COR-L47 (cell line): ENCODE results near the gene SKI.

ENCODE experiments used
- DNase-seq: peaks from one replicate; lab custom pipeline; 2025; lab: John Stamatoyannopoulos, UW

Gene SKI

DNA sequence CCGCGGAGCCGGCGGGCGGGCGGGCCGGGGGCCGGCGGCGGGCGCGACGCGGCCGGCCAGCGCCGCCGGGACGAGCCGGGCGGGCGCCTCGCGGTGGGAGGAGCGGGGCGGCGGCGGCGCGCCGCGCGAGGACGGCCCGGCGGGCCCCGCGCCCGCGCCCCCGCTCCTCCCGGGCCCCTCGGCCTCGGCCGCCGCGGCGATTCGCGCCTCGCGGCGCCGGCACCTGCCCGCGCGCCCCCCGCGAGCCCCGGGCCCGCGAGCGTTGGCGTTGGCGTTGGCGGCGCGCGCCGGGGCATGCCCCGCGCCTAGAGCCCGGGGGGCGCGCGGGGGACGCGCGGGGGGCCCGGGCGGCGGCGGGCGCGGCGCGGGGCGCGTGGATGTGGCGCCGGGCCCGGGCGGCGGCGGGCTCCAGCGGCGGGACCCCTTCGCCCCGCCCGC is at the start of gene SKI:
Gene SKI (plus strand): TSS at position 163 of the 438 bp plus-strand sequence. CDS start 448 bp downstream, outside the sequence.
- DNase-seq, result no peak

DNA sequence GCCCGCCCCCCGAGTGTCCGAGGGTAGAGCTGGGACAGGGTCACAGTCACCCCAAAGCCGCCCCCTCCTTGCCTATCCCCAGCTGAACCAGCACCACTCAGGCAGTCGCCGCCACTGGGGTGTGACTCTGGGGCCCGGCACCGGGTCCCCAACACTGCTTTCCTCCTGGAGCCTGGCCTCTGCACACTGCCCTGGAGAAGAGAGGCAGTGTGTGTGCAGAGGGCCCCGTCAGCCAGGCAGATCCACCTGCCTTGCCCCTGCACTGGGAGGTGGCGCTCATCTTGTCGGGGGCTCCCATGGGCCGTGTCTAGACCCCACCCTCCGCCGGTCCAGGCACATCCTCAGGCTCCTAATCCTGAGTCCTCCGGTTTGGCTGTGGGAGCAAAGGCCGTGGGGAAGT is 49.2 kb upstream of the SKI start:
- no peak for DNase-seq

DNA sequence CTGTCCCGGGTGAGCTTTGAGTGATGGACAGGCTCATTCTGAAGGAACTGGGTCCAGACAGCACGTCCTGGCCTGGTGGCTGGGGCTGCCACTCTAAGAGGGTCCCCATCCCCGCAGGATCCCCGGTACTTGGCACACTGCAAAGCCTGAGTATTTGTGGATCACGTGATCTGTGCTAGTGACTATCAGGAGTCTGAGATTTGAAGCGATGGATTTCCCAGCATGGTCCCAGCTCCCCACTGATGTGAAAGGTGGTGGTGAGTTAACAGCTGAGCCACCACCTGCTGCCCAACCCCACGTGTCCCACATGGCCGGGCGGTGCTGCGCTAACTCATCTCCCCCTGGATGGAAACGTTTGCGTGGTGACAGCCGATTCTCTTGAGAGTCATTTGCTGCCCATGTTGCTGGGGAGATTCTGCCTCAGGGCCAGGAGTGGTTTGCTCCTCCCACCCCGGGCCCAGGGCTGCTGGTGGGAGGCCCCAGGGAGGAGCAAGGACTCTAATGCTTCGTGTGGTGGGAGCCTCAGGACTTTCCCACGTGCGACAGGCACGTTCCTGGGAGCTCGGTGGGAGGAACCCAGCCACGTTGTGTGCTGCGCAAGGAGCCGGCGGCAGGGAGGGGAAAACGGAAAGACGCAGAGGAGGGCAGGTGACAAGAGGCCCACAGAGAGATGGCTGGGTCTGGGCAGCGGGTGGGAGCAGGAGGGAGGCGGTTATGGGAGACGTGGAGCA is 48.7 kb upstream of the SKI start:
- DNase-seq, result peak; percentile 62

DNA sequence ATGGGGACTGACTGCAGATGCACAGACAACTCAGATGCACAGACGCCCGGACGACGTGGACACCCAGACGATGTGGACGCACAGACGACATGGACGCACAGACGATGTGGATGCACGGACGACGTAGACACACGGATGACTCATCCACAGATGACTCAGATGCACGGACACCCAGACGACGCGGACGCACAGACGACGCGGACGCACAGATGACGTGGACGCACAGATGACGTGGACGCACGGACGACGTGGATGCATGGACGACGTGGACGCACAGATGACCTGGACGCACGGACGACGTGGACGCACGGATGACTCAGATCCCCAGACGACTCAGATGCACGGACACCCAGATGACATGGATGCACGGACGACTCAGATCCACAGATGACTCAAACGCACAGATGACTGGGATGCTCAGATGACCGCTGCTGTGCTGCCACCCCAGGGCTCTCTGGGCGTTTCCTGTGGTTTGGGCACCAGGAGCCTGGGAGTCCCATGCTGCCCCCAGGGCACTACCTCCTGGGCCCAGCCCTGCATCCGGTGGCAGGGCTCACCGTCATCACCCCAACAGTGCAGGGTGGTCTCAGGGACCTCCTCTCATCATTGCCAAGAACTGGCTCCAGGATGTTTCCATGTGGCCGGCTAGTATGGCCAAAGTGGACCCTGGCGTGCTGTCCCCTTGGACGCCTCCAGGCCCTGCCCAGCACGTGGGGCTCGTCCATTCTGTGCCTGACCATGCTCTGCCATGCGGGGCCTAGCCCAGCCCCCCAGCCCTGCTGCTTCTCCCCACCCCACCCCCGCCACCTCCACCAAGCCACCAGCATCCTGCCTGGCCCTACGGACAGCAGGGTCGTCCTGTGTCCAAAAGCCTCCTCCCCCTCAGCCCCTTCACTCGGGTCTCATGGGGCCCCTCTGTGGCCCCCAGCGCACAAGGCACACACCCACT is 47.5 kb upstream of the SKI start:
- DNase-seq, result no peak

DNA sequence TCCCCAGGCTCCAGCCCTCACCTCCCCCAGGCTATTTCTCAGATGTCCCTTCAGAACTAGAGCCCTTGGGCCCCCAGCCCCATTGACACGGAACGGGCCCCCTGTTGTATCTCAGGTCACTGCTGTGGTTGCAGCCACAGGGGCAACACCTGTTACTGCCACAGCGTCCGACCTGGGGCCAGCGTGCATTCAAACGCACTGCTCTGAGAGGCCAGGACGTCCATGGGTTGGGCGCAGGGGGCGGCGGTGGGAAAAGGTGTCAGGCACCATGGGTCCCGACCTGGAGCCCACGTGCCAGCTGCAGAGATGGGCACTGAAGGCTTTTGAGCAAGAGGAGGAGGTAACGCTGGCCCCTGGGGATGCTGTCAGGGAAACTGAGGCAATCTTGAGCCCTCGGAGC is 46.8 kb upstream of the SKI start:
- no peak for DNase-seq

DNA sequence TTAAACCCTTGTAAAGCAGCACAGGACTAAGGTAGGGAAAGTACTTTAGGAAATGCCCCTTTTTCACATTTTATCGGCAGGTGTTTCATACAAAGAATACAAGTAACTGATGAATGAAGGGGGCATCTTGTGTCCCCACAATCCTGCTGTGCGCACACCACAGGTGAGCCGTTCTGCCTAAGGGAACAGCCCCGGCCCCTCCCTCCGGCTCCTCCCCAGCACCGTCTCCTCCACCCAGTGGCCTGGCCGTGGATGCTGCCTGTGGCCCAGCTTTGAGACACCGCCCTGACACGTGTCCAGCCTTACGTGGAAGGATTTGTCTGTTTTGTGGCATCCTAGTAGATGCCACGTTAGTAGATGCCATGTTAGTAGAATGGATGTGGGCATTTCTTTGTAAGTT is 46.4 kb upstream of the SKI start:
- DNase-seq, result no peak

DNA sequence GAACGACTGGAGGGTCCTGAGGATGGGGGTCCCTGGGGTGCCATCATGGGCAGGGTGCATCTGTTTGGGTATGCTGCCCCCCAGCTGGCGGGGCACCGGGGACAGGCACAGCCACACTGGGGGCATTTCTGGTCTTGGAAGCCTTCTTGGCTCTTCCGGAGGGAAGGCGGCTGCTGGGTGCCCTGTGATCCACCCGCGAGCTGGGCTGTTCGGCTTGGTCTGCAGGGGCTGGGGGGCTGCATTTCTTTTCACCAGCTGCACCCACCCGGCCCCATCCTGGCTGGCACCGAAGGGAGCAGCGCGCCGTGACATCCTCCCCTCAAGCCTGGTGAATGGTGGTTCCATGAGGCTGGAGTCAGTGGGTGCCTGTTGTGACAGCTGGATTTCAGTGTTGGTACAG is 45.7 kb upstream of the SKI start:
- no peak for DNase-seq

DNA sequence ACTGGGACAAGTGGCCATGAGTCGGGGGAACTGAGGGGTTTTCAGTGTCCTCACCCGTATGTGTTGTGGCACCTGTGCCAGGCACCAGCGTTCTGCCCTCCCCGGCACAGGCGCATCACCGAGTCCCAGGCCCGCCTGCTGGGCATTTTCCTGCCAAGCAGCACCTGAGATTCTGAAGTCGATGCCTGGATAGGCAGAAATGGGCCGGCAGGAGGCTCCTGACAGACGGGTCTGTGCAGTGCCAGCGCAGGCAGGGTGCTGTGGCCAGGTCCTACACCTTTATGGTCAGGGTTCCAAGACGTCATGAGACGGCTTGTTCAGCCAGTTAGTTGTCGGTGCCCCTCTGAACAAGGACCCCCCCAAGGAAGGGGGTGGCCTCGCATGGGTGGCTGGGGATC is 44.2 kb upstream of the SKI start:
- no peak for DNase-seq

DNA sequence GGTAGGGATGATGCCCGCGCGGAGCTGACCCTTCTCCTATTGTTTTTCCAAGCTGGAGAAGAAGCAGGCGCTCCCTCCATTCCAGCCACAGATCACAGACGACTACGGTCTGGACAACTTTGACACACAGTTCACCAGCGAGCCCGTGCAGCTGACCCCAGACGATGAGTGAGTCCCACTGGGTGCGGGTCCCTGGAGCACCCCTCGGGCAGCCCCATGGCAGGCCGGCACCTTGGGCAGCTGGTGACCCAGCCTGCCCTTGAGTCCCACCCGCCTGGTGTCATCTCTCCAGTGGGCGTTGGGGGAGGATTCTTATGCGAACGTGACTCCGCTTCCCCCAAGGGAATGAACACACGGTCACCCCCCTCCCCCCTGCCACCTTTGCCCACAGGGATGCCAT is 43.6 kb upstream of the SKI start:
- DNase-seq, result no peak

DNA sequence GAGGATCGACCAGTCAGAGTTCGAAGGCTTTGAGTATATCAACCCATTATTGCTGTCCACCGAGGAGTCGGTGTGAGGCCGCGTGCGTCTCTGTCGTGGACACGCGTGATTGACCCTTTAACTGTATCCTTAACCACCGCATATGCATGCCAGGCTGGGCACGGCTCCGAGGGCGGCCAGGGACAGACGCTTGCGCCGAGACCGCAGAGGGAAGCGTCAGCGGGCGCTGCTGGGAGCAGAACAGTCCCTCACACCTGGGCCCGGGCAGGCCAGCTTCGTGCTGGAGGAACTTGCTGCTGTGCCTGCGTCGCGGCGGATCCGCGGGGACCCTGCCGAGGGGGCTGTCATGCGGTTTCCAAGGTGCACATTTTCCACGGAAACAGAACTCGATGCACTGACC is 43.2 kb upstream of the SKI start:
- DNase-seq, result no peak

DNA sequence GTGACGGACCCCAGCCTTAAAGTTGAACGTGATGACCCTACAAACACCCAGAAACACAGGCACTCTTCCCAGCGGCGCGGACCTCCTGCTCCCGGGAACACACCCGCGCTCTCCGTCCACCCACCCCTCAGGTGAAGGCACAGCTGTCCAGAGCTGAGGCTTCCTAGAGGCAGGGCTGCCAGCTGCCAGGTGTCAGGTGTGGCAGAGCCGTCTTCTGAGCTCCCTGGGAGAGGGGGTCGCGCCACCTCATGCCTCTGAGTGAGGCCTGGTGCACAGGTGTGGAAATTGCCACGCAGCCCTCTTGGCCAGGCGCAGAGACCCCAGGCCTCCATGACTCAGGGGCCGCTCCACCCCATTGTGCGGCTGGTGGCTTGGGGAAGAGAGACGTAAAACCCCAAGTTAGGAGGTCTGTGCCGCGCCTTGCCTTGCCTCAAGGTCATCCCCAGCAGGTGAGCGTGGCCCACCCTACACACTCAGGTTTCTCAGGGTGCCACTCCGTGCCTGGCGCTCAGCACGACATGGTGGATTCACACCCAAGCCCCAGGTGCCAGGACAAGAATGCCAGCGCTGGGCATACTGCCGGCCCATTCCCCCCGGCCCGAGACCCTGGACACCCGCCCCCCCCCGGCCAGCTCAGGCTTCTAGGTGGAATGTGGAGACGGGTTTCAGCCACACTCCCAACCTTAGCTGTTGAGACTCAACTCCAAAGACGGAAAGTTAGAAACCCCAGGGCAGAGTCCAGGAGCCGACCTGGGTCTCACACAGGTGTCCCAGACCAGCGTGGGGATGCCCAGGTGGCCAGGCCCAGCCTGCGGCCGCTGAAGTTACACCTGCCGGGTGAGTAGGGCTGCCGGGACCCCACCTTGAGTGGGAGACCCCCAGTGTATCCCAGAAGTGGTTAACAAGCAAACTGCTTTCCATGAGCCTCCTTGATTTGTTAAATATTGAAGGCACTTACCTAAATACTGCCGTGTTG is 42.0 kb upstream of the SKI start:
- DNase-seq, result no peak

DNA sequence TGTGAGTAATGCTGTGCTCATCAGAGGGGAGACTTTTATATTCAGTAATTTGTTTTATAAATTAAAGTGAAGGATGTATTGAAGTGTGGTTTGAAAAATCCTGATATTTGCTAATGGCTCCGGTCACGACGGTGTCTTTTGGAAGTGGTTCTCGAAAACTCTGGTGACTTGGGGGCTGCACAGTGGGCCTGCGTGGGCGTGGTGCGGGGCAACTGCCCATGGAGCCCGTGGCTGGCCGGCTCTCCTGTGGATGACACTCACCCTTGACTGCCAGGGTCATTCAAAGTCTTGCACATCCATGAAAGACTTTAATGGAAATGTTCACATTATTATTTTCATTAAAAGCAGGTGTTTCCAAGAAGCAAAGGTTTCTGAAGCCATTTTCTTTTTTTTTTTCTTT is 41.2 kb upstream of the SKI start:
- DNase-seq, result no peak

DNA sequence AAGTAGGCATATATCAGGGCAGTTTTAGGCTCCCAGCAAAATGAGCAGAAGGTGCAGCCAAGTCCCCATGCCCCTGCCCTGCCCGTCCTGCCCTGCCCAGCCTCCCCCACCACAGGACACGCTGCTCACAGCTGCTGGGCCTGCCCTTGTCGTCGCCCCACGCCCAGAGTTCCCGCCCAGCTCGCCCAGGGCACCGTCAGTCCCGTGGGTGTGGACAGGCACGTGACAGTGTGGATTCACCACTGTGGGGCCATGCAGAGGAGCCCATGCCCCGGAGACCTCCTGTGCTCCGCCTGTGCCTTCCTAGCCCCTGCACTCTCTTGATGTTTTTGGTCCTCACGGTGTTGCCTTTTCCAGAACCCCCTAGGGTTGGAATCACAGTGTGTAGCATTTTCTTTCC is 40.5 kb upstream of the SKI start:
- DNase-seq, result no peak

DNA sequence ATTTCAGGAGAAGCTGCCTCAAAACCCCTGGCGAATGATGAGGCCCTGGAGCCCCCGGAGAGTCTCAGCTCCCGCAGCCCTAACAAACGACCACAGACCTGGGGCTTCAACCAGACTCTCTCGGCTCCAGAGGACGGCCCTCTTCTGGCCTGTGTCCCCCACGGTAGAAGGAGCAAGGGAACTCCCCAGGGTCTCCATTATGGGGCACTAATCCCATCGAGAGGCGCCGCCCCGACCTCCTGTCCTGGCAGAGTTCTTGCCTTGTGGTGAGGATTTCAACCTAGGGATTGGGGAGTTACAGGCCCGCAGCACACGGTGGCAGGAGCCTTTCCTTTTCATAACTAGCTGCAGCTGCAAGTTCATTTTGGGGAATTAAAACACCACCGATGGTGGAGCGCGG is 39.8 kb upstream of the SKI start:
- no peak for DNase-seq

DNA sequence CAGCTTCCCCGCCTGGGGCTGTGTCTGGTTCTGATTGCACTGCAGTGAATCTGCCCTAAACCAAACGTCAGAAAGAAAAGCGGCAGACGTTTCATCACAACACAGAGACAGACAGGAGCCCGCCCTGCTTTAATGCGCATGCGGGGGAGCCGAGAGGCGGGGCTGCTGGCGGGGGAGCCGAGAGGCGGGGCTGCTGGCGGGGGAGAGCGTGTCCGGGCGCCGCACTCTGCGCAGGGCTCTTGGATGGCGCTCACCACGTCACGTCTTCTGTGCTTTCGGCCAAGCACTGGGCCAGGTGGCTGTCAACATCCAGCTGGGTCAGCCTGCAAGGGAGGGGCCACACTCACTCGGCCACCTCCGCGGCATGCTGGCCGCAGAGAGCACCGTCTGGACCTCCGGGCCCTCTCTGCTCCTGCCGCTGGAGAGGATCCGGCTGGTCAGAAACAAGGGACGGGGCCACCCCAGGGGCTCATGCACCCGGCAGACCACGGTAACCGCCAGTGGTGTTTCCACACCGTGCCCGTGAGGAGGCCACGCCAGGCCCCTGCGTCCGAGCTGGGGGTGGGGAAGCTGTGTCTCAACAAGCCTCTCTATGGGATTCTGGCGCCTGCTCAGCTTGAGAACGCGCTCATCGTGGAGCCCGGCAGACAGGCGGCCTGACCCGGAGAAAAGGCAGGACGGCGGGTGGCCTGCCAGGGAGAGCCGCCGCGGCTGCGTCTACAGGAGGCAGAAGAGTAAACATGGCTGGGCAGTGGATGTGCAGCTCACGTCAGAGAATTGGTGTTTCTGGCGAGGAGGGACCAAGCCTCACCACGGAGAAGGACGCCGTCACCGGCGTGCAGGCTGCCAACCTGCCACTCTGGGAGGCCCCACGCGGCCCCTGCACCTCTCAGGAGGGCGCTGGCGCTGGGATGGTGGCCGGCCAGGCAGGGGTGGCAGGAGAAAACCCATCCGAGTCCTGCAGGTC is 38.4 kb upstream of the SKI start:
- DNase-seq, result peak; percentile 96

DNA sequence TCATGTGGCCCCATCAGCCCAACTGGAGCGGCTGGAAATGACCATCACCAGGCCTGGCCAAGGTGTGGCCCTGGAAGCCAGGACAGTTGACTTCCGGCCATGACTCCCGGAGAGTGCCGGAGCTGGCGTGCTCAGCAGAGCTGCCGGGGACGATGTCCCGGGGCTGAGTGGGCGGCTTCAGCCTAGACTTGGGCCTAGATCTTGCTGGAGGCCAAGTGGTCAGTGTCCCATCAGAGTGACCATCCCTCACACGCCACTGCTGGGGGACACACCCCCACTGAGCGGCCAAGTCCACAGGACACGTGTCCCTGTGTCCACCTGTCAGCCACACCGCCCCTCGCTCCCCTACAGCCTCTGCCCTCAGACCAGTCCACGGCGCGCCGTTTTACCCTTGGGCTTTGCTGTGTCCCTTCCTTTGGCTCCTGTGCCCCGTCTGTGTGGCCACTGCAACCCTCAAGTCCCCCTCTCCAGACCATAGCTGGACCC is 37.6 kb upstream of the SKI start:
- DNase-seq, result no peak

DNA sequence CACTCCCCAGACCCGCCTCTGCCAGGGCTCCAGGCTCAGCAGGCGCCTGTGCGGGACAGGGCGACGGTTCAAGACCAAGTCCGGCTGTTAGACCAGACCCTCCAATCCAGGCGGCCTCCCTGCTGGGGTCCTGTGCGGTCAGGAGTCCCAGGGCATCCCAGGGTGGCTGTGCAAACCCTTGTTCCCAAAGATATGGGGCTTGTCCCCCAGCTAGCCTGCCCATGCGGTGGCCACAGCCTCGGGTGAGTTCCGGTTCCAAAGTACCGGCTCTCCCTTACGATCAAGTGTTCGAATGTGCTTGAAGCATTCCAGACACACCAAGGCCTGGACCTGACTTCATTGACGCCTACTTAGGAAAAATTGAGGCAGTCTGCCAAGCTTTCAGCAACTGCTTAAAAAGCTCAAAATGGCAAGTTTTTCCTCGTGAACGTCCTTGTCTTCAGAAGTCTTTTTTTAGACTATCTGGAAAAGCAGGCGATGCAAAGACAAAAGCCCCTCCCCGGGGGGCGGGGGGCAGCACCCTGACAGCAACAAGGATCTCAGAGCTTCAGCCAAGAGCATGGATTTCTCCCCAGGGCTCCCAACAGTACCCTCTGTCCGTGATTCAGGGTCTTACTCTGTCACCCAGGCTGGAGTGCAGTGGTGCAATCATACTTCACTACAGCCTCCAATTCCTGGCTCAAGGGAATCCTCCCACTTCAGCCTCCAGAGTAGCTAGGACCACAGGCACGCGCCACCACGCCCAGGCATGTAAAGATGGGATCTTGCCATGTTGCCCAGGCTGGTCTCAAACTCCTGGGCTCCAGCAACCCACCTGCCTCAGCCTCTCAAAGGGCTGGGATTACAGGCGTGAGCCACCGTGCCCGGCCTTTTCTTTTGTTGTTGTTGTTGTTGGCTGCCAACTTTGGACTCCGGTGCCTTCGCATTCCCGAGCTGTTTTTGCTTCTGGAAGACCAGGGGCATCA is 35.8 kb upstream of the SKI start:
- DNase-seq, result no peak

DNA sequence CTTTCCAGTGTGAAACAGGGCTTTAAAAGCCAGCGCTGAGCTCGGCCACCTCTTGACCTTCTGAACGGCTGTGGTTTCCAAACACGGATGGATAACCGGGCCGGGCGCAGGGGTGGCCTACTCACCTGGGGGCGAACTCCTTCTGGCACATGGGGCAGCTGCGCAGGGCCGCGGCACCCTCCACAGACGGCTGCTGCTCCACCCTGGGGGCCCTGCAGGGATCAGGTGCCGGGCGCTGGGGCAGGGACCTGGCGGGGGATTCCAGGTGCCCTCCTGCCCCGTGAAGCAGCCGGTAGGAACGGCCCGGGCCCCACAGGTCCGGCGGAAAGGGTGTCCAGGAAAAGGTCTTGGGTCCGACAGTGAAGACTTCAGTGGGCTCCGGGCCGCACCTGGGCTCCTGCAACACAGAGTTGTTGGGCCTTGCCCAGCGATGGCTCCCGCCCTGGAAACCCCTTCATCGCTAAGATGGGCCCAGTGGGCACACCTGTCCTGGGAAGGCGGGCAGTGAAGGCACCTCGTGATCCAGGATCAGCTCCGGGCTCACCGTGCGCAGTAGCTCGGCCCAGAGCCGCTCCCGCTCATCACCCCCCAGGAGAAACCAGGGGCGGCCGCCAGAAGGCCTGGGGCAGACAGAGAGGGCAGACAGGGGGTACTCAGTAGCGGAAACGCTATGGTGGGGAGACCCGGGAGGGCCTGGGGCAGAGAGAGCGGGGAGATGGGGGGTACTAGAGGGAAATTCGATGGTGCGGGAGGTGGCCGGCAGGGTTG is 34.4 kb upstream of the SKI start:
- DNase-seq, result peak; percentile 25
